Esophagus squamous epithelium (tissue), 5 donors: Measurements from ENCODE around the gene C11orf42. TPM values are rescaled to one million over a fixed set of nuclear protein-coding genes. Genes with fewer than 3 reads are reported as not detected.

Source experiments
- DNase-seq: peaks from one replicate; lab custom pipeline; 2025; lab: John Stamatoyannopoulos, UW
- H3K27ac ChIP-seq, 4 donors: fragments of 200-600 bp; sonication (generic); one replicate each; pipeline ENCODE4 v1.5.1; 2016 to 2019; ENCODE audit warnings: mild to moderate bottlenecking in 1 of 4
- H3K27me3 ChIP-seq, 4 donors: fragments of 200-600 bp; sonication (generic); 1 replicate in 3 of 4; 2 replicates in 1 of 4; pipeline versions ENCODE4 v1.5.1 to v1.6.0; 2017 to 2021; ENCODE audit warnings: antibody characterized with exemption in 1 of 4
- H3K36me3 ChIP-seq, 3 donors: fragments of 200-600 bp; sonication (generic); one replicate each; pipeline ENCODE4 v1.5.1; 2016 to 2019
- H3K4me1 ChIP-seq, 3 donors: fragments of 200-600 bp; sonication (generic); one replicate each; pipeline ENCODE4 v1.5.1; 2017 to 2019
- H3K4me3 ChIP-seq, 4 donors: fragments of 200-600 bp; sonication (generic); 1 replicate in 3 of 4; 2 replicates in 1 of 4; pipeline ENCODE4 v1.5.1; 2016 to 2019; ENCODE audit warnings: mild to moderate bottlenecking in 2 of 4, moderate library complexity in 1 of 4
- H3K9me3 ChIP-seq, 3 donors: fragments of 200-600 bp; sonication (generic); one replicate each; pipeline ENCODE4 v1.5.1; 2016 to 2019
- CTCF ChIP-seq, 6 experiments: fragments of 450-650 bp in 4 of 6; fragments of 200-600 bp in 2 of 6; sonication (generic) in 2 of 6; IDR thresholded peaks; one replicate each; pipeline ENCODE4 v1.5.1; 2016 to 2019; ENCODE audit warnings: antibody characterized with exemption in 6 of 6, mild to moderate bottlenecking in 4 of 6, moderate library complexity in 4 of 6
- POLR2A ChIP-seq, 4 donors: fragments of 450-650 bp; IDR thresholded peaks; one replicate each; pipeline ENCODE4 v1.6.1; 2017; ENCODE audit warnings: antibody characterized with exemption in 4 of 4, mild to moderate bottlenecking in 4 of 4, moderate library complexity in 3 of 4
- WGBS, 2 donors: methylation state at CpG; one replicate each; pipeline ENCODE4 v1.1.5; 2018; 5-methylcytosine and 5-hydroxymethylcytosine counted together
- intact Hi-C: fragments of 100-400 bp; cut with DNase I; formaldehyde crosslinking; loops from one replicate; pipeline ENCODE4 v1.15.0; 2022
- total RNA-seq, 4 donors: library from RNA; depleted of rRNA; stranded (reverse); fragments of >200 nt; gene quantifications; one replicate each; pipeline ENCODE4 v1.1.0, GENCODE V29; 2016
- donor health status: DM: yes; HTN: yes; CAD: no.

The C11orf42 gene, protein sequence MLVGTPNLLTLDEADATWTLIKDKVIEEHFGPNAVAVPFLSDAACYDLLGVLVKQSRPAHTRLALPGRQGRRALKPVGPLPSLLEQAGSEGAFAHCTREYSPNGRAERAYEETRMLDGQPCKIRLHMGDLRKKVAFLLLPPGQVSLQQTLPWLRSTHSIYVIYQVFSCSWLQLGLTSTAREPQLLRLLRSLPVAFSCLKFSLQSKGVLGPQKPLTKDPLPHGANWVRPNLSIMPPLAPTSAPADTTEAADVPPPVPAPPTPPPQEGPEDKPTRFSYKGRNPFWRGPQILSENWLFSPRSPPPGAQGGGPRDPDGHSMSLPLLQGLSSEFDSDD
- total RNA-seq: not detected

DNA sequence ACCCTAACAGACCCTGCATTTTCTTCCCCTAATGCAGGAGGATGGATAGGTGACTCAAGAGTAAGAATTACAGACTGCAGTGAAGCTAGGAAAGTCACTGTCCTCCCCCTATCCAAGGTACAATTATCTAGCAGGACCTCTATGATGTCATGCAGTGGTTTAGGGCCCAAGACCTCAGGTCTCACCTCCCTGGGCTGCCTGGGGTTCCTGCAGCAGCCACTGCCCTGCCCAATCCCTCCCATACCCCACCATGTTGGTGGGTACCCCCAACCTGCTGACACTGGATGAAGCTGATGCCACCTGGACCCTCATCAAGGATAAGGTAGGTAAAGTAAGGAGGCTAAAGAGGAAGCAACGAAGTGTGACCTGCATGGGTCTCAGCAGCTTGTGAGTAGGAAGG lies at the start of gene C11orf42:
TSS of gene C11orf42 (plus strand) at position 192 of the 400 bp plus-strand sequence. CDS start at position 251, 59 bp downstream.
- WGBS, 2 donors: 80 to 89% methylated on average over 1 of the region's 1 CpG
- H3K27me3 ChIP-seq: no peaks in the 10 kb centered on the region
- DNase-seq: no peak
- no peaks in the 10 kb centered on the region for H3K9me3 ChIP-seq
- no peak for TF ChIP-seq POLR2A (IDR thresholded peaks at IDR 0.05)
- H3K4me3 ChIP-seq: no peak within 1 kb of the TSS
- intact Hi-C loops: no loop called here
- H3K27ac ChIP-seq: no peak within 1 kb of the TSS
- H3K4me1 ChIP-seq: no peaks in the 10 kb centered on the region
- H3K36me3 ChIP-seq: peaks cover 0 to 64% (median 8%) of the 10 kb centered on the region in 3 donors

DNA sequence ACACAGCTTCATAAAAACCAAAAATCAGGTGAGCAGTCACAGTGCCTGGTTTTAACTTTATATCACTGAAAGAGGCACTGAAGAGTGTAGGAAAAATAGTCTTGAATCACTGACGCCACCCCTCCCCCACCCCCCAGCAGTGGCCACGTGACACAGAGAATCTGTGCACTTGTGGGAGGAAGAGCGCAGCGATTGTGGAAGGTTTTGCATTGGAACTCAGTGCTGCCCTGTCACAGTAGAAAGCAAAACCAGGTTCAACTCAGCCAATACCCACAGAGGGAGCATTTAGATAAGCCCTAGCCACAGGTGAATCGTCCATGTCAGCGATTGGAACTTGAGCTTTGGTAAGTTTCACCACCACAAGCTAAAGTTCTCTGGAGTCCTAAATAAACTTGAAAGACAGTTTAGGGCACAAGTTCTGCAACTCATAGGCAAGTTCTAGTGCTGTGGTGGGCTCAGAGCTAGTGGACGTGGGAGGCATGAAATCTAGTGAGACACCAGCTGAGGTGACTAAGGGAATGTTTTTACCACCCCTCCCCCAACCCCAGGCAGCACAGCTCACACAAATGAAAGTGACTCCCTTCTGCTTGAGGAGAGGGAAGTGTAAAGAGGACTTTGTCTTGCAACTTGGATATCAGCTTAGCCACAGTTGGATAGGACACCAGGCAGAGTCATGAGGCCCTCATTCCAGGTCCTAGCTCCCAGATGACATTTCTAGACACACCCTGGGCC lies 48.6 kb upstream of the C11orf42 start:
- WGBS, 2 donors: 73 to 83% methylated on average over 7 of the region's 7 CpGs
- no peaks in the 10 kb centered on the region for H3K36me3 ChIP-seq
- no peaks in the 10 kb centered on the region for H3K4me1 ChIP-seq
- no peaks in the 10 kb centered on the region for H3K27me3 ChIP-seq
- TF ChIP-seq POLR2A (IDR thresholded peaks at IDR 0.05): no peak
- TF ChIP-seq CTCF (IDR thresholded peaks at IDR 0.05): no peak
- no peak overlapping the region for H3K27ac ChIP-seq
- no peak for DNase-seq
- no peak overlapping the region for H3K4me3 ChIP-seq
- intact Hi-C loops: no loop called here
- no peaks in the 10 kb centered on the region for H3K9me3 ChIP-seq

- TF ChIP-seq CTCF (IDR thresholded peaks at IDR 0.05) (no peak), POLR2A (IDR thresholded peaks at IDR 0.05) (no peak)
- intact Hi-C loops: no loop called here
- Histone ChIP-seq H3K27me3 (no peaks in the 10 kb centered on the region), H3K27ac (no peak within 1 kb of the TSS), H3K4me1 (no peaks in the 10 kb centered on the region), H3K4me3 (no peak within 1 kb of the TSS), H3K9me3 (no peaks in the 10 kb centered on the region), H3K36me3 (no peaks in the 10 kb centered on the region)
- 53 to 63% methylated on average over 1 of the region's 1 CpG for WGBS, 2 donors
- DNase-seq: no peak
Measured at GRCh38 chr11:6170226-6170625, 35.1 kb upstream of the C11orf42 start, which contains the start of gene OR52B2. Gene OR52B2, minus strand, starts transcription at chr11:6170326. Its CDS starts 0 bp downstream, at chr11:6170326.

GRCh38 chr11:6175440-6175839 lies 29.9 kb upstream of the C11orf42 start:
- Histone ChIP-seq H3K4me3 (no peak overlapping the region), H3K27me3 (no peaks in the 10 kb centered on the region), H3K36me3 (no peaks in the 10 kb centered on the region), H3K4me1 (no peaks in the 10 kb centered on the region), H3K9me3 (no peaks in the 10 kb centered on the region), H3K27ac (no peak overlapping the region)
- 40 to 41% methylated on average over 2 of the region's 2 CpGs for WGBS, 2 donors
- no peak for TF ChIP-seq CTCF (IDR thresholded peaks at IDR 0.05)
- TF ChIP-seq POLR2A (IDR thresholded peaks at IDR 0.05): no peak
- DNase-seq: no peak
- intact Hi-C loops: no loop called here

GRCh38 chr11:6191742-6192141 lies 13.6 kb upstream of the C11orf42 start:
- TF ChIP-seq CTCF (IDR thresholded peaks at IDR 0.05) (no peak), POLR2A (IDR thresholded peaks at IDR 0.05) (no peak)
- Histone ChIP-seq H3K36me3 (no peaks in the 10 kb centered on the region), H3K4me3 (no peak overlapping the region), H3K9me3 (no peaks in the 10 kb centered on the region), H3K27ac (no peak overlapping the region), H3K27me3 (no peaks in the 10 kb centered on the region), H3K4me1 (no peaks in the 10 kb centered on the region)
- DNase-seq: no peak
- intact Hi-C loops: no loop called here
